Measurements from ENCODE around the gene HYAL3.

HYAL3 gene

DNA sequence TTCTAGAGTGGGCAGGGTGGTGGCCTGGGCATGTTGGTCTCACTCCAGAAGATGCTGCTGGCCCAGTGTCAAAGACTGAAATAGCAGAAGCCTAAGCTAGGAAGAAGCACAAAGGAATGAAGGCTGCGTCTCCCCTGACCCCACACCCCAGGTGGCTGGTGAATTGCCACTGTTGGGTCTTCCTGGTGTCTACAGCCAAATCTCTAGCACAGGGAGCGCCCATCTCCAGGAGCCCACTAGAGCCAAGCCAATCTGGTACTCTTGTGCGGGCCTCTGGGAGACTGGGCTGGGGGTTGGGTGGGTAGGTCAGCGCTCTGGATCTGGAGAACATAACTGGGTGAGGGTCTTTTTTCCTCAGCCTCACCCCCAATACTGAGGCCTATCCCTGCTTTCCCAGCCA, 27.9 kb upstream of the HYAL3 start:
- no peak overlapping the region for H3K27ac ChIP-seq (ENCODE audit: low read depth, low read length)

DNA sequence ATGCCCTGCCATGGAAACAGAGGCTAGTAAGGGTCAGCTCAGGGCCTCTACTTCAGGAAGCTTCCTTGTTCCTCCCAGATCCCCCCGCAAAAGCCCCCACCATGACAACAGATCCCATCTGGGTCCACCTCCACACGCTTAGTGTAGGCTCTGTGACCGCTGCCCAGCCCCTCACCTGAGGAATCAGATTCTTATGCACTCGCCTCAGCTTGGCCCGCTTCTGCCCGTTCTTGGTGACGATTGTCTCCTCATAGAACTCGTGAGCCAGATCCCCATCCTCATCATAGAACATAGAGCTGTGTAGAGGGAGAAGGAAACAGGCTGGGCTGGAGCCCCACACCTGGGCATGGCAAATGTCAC, 27.0 kb upstream of the HYAL3 start:
- Histone ChIP-seq H3K9ac (ENCODE audit: low read depth, low read length) (no peak overlapping the region), H3K4me1 (ENCODE audit: insufficient read depth, low read length) (peaks cover 7% of the 10 kb centered on the region), H3K36me3 (ENCODE audit: insufficient read depth, low read length) (peaks cover 36% of the 10 kb centered on the region), H3K27me3 (ENCODE audit: insufficient read depth, low read length) (no peaks in the 10 kb centered on the region), H3K27ac (ENCODE audit: low read depth, low read length) (no peak overlapping the region), H3K4me3 (ENCODE audit: low read length) (no peak overlapping the region), H3K9me3 (ENCODE audit: insufficient read depth, low read depth, low read length) (no peaks in the 10 kb centered on the region)
- WGBS: 97% methylated on average over 8 of the region's 8 CpGs

More for the DNA sequence above, 27.9 kb upstream of the HYAL3 start:
- Histone ChIP-seq H3K4me3 (ENCODE audit: low read length) (peak overlapping the region; percentile 88), H3K9me3 (ENCODE audit: insufficient read depth, low read depth, low read length) (no peaks in the 10 kb centered on the region), H3K4me1 (ENCODE audit: insufficient read depth, low read length) (peaks cover 7% of the 10 kb centered on the region), H3K27me3 (ENCODE audit: insufficient read depth, low read length) (no peaks in the 10 kb centered on the region), H3K9ac (ENCODE audit: low read depth, low read length) (peak overlapping the region; percentile 81), H3K36me3 (ENCODE audit: insufficient read depth, low read length) (peaks cover 46% of the 10 kb centered on the region)
- WGBS: 88% methylated on average over 3 of the region's 4 CpGs

DNA sequence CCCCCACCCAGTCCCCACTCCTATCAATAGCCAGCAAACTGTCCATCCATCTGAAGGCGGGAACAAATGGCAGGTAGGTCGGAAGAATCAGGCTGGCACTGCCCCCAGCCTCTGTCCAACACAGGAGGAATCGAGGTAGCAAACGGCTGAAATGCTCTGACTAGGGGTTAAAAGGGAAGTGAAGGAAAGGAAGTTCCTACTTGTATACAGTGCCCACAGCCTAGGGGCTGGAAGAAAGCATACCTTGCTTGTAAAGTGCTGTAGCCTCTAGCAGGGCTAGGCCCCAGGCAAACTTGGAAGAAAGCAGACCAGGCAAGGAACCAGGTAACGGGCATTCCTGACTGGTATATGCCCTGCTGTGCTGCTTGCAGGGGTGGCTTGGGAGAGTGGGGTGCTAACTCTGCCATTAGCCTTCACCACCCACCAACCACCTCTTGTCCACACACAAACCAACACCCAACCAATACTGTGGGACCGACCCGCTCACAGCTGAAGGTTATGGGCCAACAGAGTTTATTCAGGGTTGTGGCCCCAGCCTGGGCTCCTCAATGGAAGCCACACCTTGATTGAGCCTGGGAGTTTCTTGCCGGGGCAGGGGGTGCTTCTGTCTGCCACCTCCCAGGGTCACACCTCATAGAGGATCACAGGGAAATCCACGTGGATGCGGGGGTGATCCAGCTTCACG, 26.4 kb upstream of the HYAL3 start:
- no peaks in the 10 kb centered on the region for H3K9me3 ChIP-seq (ENCODE audit: insufficient read depth, low read depth, low read length)
- peaks cover 7% of the 10 kb centered on the region for H3K4me1 ChIP-seq (ENCODE audit: insufficient read depth, low read length)
- no peak overlapping the region for H3K27ac ChIP-seq (ENCODE audit: low read depth, low read length)
- peaks cover 31% of the 10 kb centered on the region for H3K36me3 ChIP-seq (ENCODE audit: insufficient read depth, low read length)
- 95% methylated on average over 11 of the region's 11 CpGs for WGBS
- H3K9ac ChIP-seq (ENCODE audit: low read depth, low read length): no peak overlapping the region
- H3K4me3 ChIP-seq (ENCODE audit: low read length): no peak overlapping the region
- no peaks in the 10 kb centered on the region for H3K27me3 ChIP-seq (ENCODE audit: insufficient read depth, low read length)

DNA sequence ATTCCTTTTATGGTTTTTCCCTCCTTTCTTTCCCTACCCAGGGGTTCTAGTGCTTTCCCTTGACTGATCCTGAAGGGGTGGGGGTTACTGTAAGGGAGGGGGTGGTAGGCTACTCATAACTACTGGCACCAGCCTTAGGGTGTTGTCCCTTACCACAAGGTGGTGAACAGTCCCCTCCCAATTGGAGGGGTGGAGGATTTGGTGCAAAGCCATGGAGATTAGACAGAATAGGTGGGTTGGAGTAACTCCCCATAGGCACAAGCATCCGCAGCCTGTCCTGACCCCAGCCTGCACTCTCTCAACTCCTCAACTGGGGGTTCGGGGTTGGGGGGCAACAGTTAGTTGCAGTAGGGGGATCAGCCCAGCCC, 25.9 kb upstream of the HYAL3 start:
- Histone ChIP-seq H3K4me1 (ENCODE audit: insufficient read depth, low read length) (peaks cover 11% of the 10 kb centered on the region), H3K36me3 (ENCODE audit: insufficient read depth, low read length) (peaks cover 28% of the 10 kb centered on the region), H3K4me3 (ENCODE audit: low read length) (no peak overlapping the region), H3K27me3 (ENCODE audit: insufficient read depth, low read length) (no peaks in the 10 kb centered on the region), H3K27ac (ENCODE audit: low read depth, low read length) (no peak overlapping the region), H3K9me3 (ENCODE audit: insufficient read depth, low read depth, low read length) (no peaks in the 10 kb centered on the region), H3K9ac (ENCODE audit: low read depth, low read length) (no peak overlapping the region)
- 94% methylated on average over 2 of the region's 2 CpGs for WGBS

DNA sequence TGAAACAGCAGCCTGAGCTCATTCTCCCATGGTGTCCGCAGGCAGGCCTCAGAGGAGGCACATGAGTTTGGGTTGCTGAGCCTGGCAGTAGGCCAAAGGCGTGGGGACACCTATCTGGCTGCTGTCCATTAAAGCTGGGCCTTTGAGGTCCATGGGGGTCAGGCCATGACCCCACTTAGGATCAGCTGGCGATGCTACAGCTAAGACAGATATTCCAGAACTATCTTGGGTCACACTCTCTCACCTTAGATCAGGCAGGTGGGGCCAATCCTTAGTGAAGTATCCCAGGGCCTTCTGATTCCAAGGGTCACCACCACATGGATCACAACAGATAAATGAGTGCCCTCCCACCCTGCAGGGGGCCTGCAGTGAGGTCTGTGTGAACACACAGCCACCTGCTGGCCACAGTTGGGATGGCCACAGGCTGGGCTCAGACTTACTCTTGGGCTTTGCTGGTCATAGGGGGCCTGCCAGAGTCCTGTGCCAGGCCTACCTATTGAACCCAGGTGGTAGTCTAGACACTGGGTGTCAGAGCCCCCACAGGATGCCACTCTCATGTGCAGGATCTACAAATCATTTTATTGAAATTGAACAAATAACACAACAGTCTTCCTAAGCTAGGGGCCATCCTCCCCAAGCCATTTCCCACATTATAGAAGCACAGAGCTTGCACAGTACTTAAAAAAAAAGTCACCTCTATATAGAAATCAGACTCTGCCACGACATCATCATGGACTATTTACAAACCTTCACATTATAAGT, 25.3 kb upstream of the HYAL3 start:
- H3K4me3 ChIP-seq (ENCODE audit: low read length): no peak overlapping the region
- no peak overlapping the region for H3K9ac ChIP-seq (ENCODE audit: low read depth, low read length)
- H3K9me3 ChIP-seq (ENCODE audit: insufficient read depth, low read depth, low read length): no peaks in the 10 kb centered on the region
- WGBS: 72% methylated on average over 4 of the region's 4 CpGs
- H3K27me3 ChIP-seq (ENCODE audit: insufficient read depth, low read length): no peaks in the 10 kb centered on the region
- peaks cover 28% of the 10 kb centered on the region for H3K36me3 ChIP-seq (ENCODE audit: insufficient read depth, low read length)
- peaks cover 14% of the 10 kb centered on the region for H3K4me1 ChIP-seq (ENCODE audit: insufficient read depth, low read length)
- no peak overlapping the region for H3K27ac ChIP-seq (ENCODE audit: low read depth, low read length)

DNA sequence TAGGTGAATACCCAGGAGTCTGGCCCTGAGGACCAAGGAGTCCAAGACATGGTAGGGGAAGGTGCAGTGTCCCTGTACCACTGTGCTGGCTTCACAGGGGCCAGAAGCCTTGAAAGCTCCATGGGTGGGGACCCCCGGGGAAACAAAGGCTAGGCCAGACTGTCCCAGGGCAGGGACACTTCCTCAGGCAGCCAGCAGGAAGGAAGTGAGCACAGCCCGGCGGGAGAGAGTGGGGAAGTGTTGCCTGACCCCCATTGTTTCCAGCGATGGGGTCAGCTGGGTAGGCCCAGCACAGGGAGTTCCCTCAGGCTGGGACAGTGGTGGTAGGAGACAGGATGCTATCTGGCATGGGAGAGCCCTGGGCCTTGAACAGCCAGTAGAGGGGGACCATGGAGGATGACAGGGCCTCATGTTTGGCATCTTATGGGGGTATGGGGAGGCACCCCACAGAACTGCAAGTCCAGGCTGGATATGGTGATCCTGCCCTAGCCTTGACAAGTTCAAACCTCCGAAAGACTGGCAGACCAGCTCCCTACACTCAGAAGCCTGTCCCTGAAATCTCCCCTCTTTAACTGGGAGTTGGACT, 24.5 kb upstream of the HYAL3 start:
- Histone ChIP-seq H3K9me3 (ENCODE audit: insufficient read depth, low read depth, low read length) (no peaks in the 10 kb centered on the region), H3K36me3 (ENCODE audit: insufficient read depth, low read length) (peaks cover 32% of the 10 kb centered on the region), H3K27ac (ENCODE audit: low read depth, low read length) (no peak overlapping the region), H3K4me1 (ENCODE audit: insufficient read depth, low read length) (peaks cover 14% of the 10 kb centered on the region), H3K4me3 (ENCODE audit: low read length) (no peak overlapping the region), H3K27me3 (ENCODE audit: insufficient read depth, low read length) (no peaks in the 10 kb centered on the region), H3K9ac (ENCODE audit: low read depth, low read length) (no peak overlapping the region)
- WGBS: 88% methylated on average over 5 of the region's 5 CpGs

DNA sequence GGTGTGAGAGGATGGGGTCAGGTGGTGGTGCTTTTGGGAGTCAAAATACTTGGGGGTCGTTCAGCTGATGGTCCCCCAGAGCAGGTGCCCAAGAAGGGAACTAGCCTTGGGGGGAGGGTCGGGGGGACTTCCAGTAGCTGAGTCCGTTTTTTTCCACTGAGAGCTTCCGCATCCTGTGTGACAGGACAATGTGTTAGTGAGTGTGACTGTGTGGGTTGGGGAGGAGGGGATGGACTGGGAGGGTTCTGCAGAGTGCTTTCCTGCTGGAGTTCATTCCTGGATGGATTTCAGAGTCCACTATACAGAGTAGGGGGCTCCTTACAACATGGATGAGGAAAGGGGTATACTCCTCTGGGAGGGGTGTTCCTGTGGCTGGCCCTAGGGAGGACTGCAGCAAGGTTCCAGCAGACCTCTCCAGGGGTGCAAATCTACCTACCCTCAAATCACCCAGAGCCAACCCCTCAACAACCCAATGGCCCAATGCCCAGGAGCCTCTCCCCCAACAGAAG, 23.9 kb upstream of the HYAL3 start:
- H3K36me3 ChIP-seq (ENCODE audit: insufficient read depth, low read length): peaks cover 38% of the 10 kb centered on the region
- no peak overlapping the region for H3K27ac ChIP-seq (ENCODE audit: low read depth, low read length)
- peak overlapping the region; percentile 92; the same call in 1 of the 2 replicates for H3K4me3 ChIP-seq (ENCODE audit: low read length)
- no peak overlapping the region for H3K9ac ChIP-seq (ENCODE audit: low read depth, low read length)
- WGBS: 69% methylated on average over 4 of the region's 4 CpGs
- H3K27me3 ChIP-seq (ENCODE audit: insufficient read depth, low read length): no peaks in the 10 kb centered on the region
- no peaks in the 10 kb centered on the region for H3K9me3 ChIP-seq (ENCODE audit: insufficient read depth, low read depth, low read length)
- peaks cover 14% of the 10 kb centered on the region for H3K4me1 ChIP-seq (ENCODE audit: insufficient read depth, low read length)

DNA sequence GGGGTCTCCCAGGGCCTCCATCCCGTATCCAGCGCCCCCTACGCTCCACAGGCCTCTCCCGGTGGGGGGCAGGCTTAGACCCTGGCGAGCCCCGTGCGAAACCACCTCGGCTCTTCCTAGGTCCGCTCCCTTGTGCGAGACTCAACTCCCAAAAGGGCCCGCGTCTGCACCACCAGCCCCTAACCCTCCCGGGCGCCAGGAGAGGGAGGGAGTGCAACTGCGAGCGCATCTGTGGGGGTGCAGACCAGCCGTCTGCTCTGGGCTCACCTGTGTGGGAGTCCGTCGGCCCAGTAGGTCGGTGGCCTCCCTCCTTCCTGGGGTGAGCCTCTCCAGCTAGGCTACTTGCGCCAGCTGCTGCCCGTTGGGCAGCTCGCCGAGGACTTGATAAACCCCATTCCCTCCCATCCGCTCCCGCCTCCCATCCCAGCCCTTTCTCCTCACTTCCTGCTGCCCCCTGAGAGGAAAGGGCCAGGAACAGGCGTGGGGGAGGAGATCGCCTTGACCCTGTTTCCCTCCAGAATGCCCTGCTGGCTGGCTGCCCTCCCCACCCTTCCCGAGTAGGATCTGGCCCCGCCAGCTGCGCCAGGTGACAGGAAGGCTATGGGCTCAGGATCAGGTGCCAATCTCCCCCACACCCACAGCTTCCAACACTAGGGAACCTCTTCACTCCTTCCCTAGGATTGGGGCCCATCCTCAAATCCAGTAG, 23.3 kb upstream of the HYAL3 start, which contains the start of gene HYAL2:
HYAL2 (minus strand) TSS at position 360 of the 706 bp plus-strand sequence. CDS start 2,256 bp downstream, outside the sequence.
- Histone ChIP-seq H3K9ac (ENCODE audit: low read depth, low read length) (peak within 1 kb of the TSS; percentile 95), H3K4me3 (ENCODE audit: low read length) (peak within 1 kb of the TSS; percentile 92), H3K27me3 (ENCODE audit: insufficient read depth, low read length) (no peaks in the 10 kb centered on the region), H3K4me1 (ENCODE audit: insufficient read depth, low read length) (peaks cover 14% of the 10 kb centered on the region), H3K9me3 (ENCODE audit: insufficient read depth, low read depth, low read length) (no peaks in the 10 kb centered on the region), H3K36me3 (ENCODE audit: insufficient read depth, low read length) (peaks cover 43% of the 10 kb centered on the region), H3K27ac (ENCODE audit: low read depth, low read length) (peak within 1 kb of the TSS; percentile 99)
- WGBS: 8% methylated on average over 31 of the region's 31 CpGs

DNA sequence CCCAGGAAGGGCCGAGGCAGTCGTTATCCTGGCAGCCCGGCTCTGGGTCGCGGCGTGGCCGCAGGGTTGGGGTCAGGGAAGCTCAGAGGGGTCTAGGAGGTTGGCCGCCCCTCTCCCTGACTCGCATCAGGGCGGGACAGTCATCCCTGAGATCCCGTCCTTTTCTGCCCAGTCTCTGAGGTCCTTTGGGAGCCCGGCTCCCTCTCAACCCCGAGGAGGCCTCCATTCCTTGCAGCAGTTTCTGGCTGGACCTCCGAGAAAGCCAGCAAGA, 22.8 kb upstream of the HYAL3 start:
- peaks cover 47% of the 10 kb centered on the region for H3K36me3 ChIP-seq (ENCODE audit: insufficient read depth, low read length)
- WGBS: 2% methylated on average over 14 of the region's 14 CpGs
- H3K27me3 ChIP-seq (ENCODE audit: insufficient read depth, low read length): no peaks in the 10 kb centered on the region
- peak overlapping the region; percentile 77 for H3K9ac ChIP-seq (ENCODE audit: low read depth, low read length)
- peak overlapping the region; percentile 64 for H3K27ac ChIP-seq (ENCODE audit: low read depth, low read length)
- H3K4me3 ChIP-seq (ENCODE audit: low read length): peak overlapping the region; percentile 92
- H3K9me3 ChIP-seq (ENCODE audit: insufficient read depth, low read depth, low read length): no peaks in the 10 kb centered on the region
- H3K4me1 ChIP-seq (ENCODE audit: insufficient read depth, low read length): peaks cover 14% of the 10 kb centered on the region

DNA sequence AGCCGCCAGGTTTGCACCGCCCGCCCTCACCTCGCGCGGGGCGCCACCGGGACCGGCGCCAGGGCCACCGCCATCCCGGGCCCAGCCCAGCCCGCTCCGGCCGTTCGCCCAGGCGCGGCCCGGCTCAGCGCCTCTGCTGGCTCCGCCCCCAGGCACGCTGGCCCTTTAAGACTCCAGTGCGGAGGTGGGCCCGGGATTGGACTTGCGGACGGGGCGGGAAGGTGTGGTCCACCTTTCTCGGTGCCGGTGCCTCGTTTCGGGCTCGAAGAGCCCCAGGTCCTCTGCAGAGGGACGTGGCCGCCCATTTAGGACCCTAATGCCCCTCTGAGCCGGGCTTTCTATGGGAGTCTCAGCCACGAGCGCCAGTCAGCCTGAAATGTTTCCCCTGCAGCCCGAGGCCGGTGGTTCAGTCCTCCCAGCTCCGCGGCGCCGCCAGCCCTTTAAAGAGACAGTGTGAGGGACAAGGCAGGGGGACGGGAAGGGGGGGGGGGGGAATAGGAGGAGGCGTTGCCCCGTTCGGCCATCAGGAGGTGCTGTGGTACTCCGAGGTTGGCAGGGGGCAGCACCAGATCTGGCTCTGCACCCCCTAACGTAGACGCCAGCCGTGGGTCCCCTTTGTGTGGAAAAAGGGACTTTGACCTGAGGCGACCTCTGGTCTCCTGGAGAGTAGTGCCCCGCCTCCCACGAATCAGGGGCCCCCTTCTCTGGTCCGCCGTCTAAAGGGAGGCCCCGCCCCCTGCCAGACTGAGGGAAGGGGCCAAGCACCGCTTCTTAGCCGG, 22.3 kb upstream of the HYAL3 start:
- under 1% methylated on average over 58 of the region's 59 CpGs for WGBS
- Histone ChIP-seq H3K9ac (ENCODE audit: low read depth, low read length) (peak overlapping the region; percentile 95), H3K27me3 (ENCODE audit: insufficient read depth, low read length) (no peaks in the 10 kb centered on the region), H3K36me3 (ENCODE audit: insufficient read depth, low read length) (peaks cover 52% of the 10 kb centered on the region), H3K4me1 (ENCODE audit: insufficient read depth, low read length) (peaks cover 17% of the 10 kb centered on the region), H3K4me3 (ENCODE audit: low read length) (peak overlapping the region; percentile 92), H3K27ac (ENCODE audit: low read depth, low read length) (peak overlapping the region; percentile 99), H3K9me3 (ENCODE audit: insufficient read depth, low read depth, low read length) (no peaks in the 10 kb centered on the region)

Data from HUES64 (cell line).